Ishikawa (cell line): ENCODE results near the gene NME7.

Source experiments
- CEBPB ChIP-seq: IDR thresholded peaks from 2 replicates; pipeline ENCODE4 v1.6.1; 2012
- CREB1 ChIP-seq: IDR thresholded peaks from 2 replicates; pipeline ENCODE4 v1.6.1; 2012; ENCODE audit warnings: low read depth
- EGR1 ChIP-seq: IDR thresholded peaks from 2 replicates; pipeline ENCODE4 v1.6.1; 2012
- EP300 ChIP-seq: IDR thresholded peaks from 2 replicates; pipeline ENCODE4 v1.6.1; 2012; ENCODE audit warnings: borderline replicate concordance
- FOXM1 ChIP-seq: IDR thresholded peaks from 2 replicates; pipeline ENCODE4 v1.6.1; 2012; ENCODE audit warnings: low read depth, borderline replicate concordance
- MAX ChIP-seq: IDR thresholded peaks from 2 replicates; pipeline ENCODE4 v1.6.1; 2012
- RAD21 ChIP-seq: IDR thresholded peaks from 2 replicates; pipeline ENCODE4 v1.6.1; 2012; ENCODE audit warnings: low read depth
- REST ChIP-seq: IDR thresholded peaks from 2 replicates; pipeline ENCODE4 v1.6.1; 2012; ENCODE audit warnings: low read depth, mild to moderate bottlenecking
- TAF1 ChIP-seq: IDR thresholded peaks from 2 replicates; pipeline ENCODE4 v1.6.1; 2012; ENCODE audit warnings: low read depth, mild to moderate bottlenecking
- TCF12 ChIP-seq: IDR thresholded peaks from 2 replicates; pipeline ENCODE4 v1.6.1; 2012; ENCODE audit warnings: low read depth
- TEAD4 ChIP-seq: IDR thresholded peaks from 2 replicates; pipeline ENCODE4 v1.6.1; 2012
- YY1 ChIP-seq: IDR thresholded peaks from 2 replicates; pipeline ENCODE4 v1.6.1; 2012; ENCODE audit warnings: low read depth
- ZBTB7A ChIP-seq: IDR thresholded peaks from 2 replicates; pipeline ENCODE4 v1.6.1; 2012; ENCODE audit warnings: low read depth
- TF ChIP-seq, protein P1 (sequence below): IDR thresholded peaks from 2 replicates; pipeline ENCODE4 v1.6.1; 2012

DNA sequence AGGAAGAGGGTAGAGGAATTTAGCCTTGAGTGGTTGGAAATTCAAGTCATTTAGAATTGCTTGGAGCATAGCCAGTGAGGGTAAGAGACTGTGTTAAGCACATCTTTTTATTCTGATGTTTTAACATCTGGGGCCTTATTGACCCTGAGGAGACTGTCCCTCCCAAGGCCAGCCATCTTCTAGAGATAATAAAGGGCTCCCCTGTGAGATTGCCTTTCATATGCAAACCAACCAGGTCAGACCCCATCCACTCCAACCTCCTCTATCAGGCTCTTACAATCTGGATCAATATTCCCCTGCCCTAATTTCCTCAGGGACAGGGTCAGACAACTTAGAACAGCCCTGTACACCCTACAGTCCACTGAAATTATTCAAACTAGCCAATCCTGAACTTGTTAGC, 167.3 kb downstream of the NME7 start:
- TF ChIP-seq TEAD4 = no peak
- TF ChIP-seq EGR1 = no peak
- TF ChIP-seq EP300 = no peak
- no peak for TF ChIP-seq MAX
- no peak for TF ChIP-seq YY1
- no peak for TF ChIP-seq REST
- TF ChIP-seq, protein P1, sequence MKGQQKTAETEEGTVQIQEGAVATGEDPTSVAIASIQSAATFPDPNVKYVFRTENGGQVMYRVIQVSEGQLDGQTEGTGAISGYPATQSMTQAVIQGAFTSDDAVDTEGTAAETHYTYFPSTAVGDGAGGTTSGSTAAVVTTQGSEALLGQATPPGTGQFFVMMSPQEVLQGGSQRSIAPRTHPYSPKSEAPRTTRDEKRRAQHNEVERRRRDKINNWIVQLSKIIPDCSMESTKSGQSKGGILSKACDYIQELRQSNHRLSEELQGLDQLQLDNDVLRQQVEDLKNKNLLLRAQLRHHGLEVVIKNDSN = no peak
- TF ChIP-seq TAF1 = no peak
- no peak for TF ChIP-seq TCF12
- TF ChIP-seq CEBPB = no peak
- no peak for TF ChIP-seq CREB1
- no peak for TF ChIP-seq RAD21
- TF ChIP-seq FOXM1 = no peak
- TF ChIP-seq ZBTB7A = no peak
